MCF 10A (cell line): Measurements from ENCODE around the gene DENND2A. TPM values are rescaled to one million over a fixed set of nuclear protein-coding genes. Genes with fewer than 3 reads are reported as not detected.
"Not testable (repeated sequence)": the region's sequence is repeated elsewhere in the genome, so short reads cannot be mapped to it uniquely, and the experiment has no call there.

Experiments
- BruUV-seq: library from RNA; stranded (reverse); fragments of 400-500 nt; replicated peaks from 2 replicates; lab custom pipeline; 2021; lab: Mats Ljungman, UMichigan
- CTCF ChIA-PET: fragments of 300-600 bp; sonication (Branson Sonifier 250); formaldehyde crosslinking; extraction: SDS; loops from one replicate; lab custom pipeline; 2021; ENCODE audit warnings: antibody characterized with exemption, inconsistent platforms; lab: Yijun Ruan, JAX
- POLR2A ChIA-PET: fragments of 300-600, 350-650 bp; sonication (Branson Sonifier 250); formaldehyde crosslinking; extraction: SDS; loops from one replicate; lab custom pipeline; 2020; ENCODE audit warnings: antibody characterized with exemption, inconsistent platforms; lab: Yijun Ruan, JAX
- DNase-seq: peaks from one replicate; pipeline ENCODE4 v3.0.0-alpha.2; 2018; ENCODE audit not compliant: unreplicated experiment
- H3K27ac Mint-ChIP-seq: one replicate; pipeline ENCODE4 v1.8.0; 2022; ENCODE audit warnings: mild to moderate bottlenecking, low read depth, mixed read lengths; ENCODE audit not compliant: unreplicated experiment
- H3K27me3 Mint-ChIP-seq: one replicate; pipeline ENCODE4 v1.8.0; 2022; ENCODE audit warnings: mixed read lengths; ENCODE audit not compliant: insufficient read depth, unreplicated experiment
- H3K36me3 Mint-ChIP-seq: one replicate; pipeline ENCODE4 v1.8.0; 2022; ENCODE audit warnings: mild to moderate bottlenecking, moderate library complexity, mixed read lengths; ENCODE audit not compliant: insufficient read depth, unreplicated experiment
- H3K4me1 Mint-ChIP-seq: one replicate; pipeline ENCODE4 v1.8.0; 2022; ENCODE audit warnings: mixed read lengths; ENCODE audit not compliant: insufficient read depth, unreplicated experiment
- H3K4me3 Mint-ChIP-seq: one replicate; pipeline ENCODE4 v1.8.0; 2022; ENCODE audit warnings: mild to moderate bottlenecking, moderate library complexity, mixed read lengths; ENCODE audit not compliant: unreplicated experiment
- H3K9me3 Mint-ChIP-seq: one replicate; pipeline ENCODE4 v1.8.0; 2022; ENCODE audit warnings: mixed read lengths; ENCODE audit not compliant: unreplicated experiment
- CTCF ChIP-seq: fragments of 200-600 bp; IDR thresholded peaks from one replicate; pipeline ENCODE4 v1.8.0; 2022; ENCODE audit warnings: antibody characterized with exemption, mild to moderate bottlenecking; ENCODE audit not compliant: unreplicated experiment
- intact Hi-C: fragments of 100-400 bp; cut with micrococcal nuclease; formaldehyde crosslinking; loops from 2 replicates; pipeline ENCODE4 v1.14.1; 2022
- total RNA-seq: library from RNA; stranded (reverse); gene quantifications from 2 replicates; pipeline ENCODE4 v1.2.3, GENCODE V29; 2022

Gene DENND2A
- total RNA-seq, 1 experiment from 2014 or later, result 0.26 TPM

DNA sequence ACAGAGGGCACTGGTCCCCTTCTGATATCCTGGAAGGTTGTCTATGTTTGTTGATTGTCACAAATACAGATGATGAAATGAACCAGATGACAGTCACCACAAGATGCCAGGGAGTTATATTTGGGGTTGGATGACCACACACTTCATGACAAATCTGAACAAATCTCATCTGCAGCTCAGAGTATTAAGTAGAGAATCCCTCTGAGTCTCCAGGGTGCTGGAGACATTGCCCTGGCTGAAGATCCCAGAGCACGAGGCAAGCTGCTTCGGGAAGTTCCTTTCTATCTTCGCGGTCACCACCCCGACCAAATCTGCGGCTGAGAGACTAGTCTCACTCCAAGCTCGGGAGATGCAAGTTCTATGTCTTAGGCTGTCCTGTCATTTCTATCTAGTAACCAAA, 9.0 kb downstream of the DENND2A start:
- TF ChIP-seq CTCF, result no peak
- H3K27me3 Mint-ChIP-seq, result no peaks in the 10 kb centered on the region
- H3K27ac Mint-ChIP-seq, result no peak overlapping the region
- H3K4me1 Mint-ChIP-seq, result peaks cover 8% of the 10 kb centered on the region
- ChIA-PET CTCF (interaction anchor here (0.7 kb wide), 1 partner anchor 36 kb away, joined by 3 read pairs; no protein-coding TSS in a partner anchor), POLR2A (interaction anchor here (0.6 kb wide), 1 partner anchor 15 kb away, joined by 3 read pairs; no protein-coding TSS in a partner anchor)
- intact Hi-C loops, result no loop called here
- no peaks in the 10 kb centered on the region for H3K36me3 Mint-ChIP-seq
- no peaks in the 10 kb centered on the region for H3K9me3 Mint-ChIP-seq
- DNase-seq, result no peak
- H3K4me3 Mint-ChIP-seq, result no peak overlapping the region
- BruUV-seq, result no TSS peak

- Mint-ChIP-seq H3K36me3 (no peaks in the 10 kb centered on the region), H3K27ac (no peak overlapping the region), H3K27me3 (no peaks in the 10 kb centered on the region), H3K9me3 (no peaks in the 10 kb centered on the region), H3K4me1 (peaks cover 14% of the 10 kb centered on the region), H3K4me3 (no peak overlapping the region)
- BruUV-seq, result no TSS peak
- no peak for DNase-seq
- CTCF ChIA-PET, result no interaction called here
- POLR2A ChIA-PET, result no interaction called here
- TF ChIP-seq CTCF, result no peak
- intact Hi-C loops, result no loop called here
These were observed 9.6 kb downstream of the DENND2A start for GRCh38 chr7:140631021-140631420.

GRCh38 chr7:140625908-140626868, 14.4 kb downstream of the DENND2A start:
- BruUV-seq, result no TSS peak
- Mint-ChIP-seq H3K36me3 (no peaks in the 10 kb centered on the region), H3K4me1 (peaks cover 28% of the 10 kb centered on the region), H3K9me3 (no peaks in the 10 kb centered on the region), H3K4me3 (peak overlapping the region; percentile 22), H3K27ac (peak overlapping the region; percentile 79), H3K27me3 (no peaks in the 10 kb centered on the region)
- peak; percentile 84 for DNase-seq
- intact Hi-C loops, result no loop called here
- ChIA-PET CTCF (interaction anchor here (0.6 to 1.2 kb wide), 4 partner anchors 56 to 202 kb away, joined by 3 to 9 read pairs (median 4); no protein-coding TSS in a partner anchor), POLR2A (no interaction called here)
- no peak for TF ChIP-seq CTCF

- peaks cover 28% of the 10 kb centered on the region for H3K4me1 Mint-ChIP-seq
- H3K4me3 Mint-ChIP-seq, H3K36me3 Mint-ChIP-seq, intact Hi-C loops, H3K27ac Mint-ChIP-seq, H3K9me3 Mint-ChIP-seq, H3K27me3 Mint-ChIP-seq, POLR2A ChIA-PET, BruUV-seq, DNase-seq: not testable (repeated sequence)
- CTCF ChIA-PET, result interaction anchor here (0.8 to 1.2 kb wide), 3 partner anchors 29 to 151 kb away, joined by 3 to 4 read pairs (median 3); no protein-coding TSS in a partner anchor
These were observed 15.4 kb downstream of the DENND2A start for GRCh38 chr7:140625192-140625558.
